CD8-positive, alpha-beta memory T cell (primary cell): ENCODE results near the gene NPW. TPM values are rescaled to one million over a fixed set of nuclear protein-coding genes. Genes with fewer than 3 reads are reported as not detected.

Experiments
- CTCF ChIA-PET: fragments of 350-600 bp; sonication (Branson Sonifier 250); formaldehyde crosslinking; loops from one replicate; lab custom pipeline; 2021; ENCODE audit warnings: antibody characterized with exemption; lab: Charles Lee
- POLR2A ChIA-PET: fragments of 350-600 bp; sonication (Branson Sonifier 250); formaldehyde crosslinking; loops from one replicate; lab custom pipeline; 2021; ENCODE audit warnings: antibody characterized with exemption; lab: Charles Lee
- DNase-seq, 5 donors: peaks; one replicate each; pipeline versions ENCODE4 v3.0.0 to v3.0.0-alpha.2; 2020 to 2022; ENCODE audit warnings: mixed read lengths in 1 of 5
- H3K27ac ChIP-seq: one replicate; pipeline ENCODE4 v1.7.0; 2013; ENCODE audit warnings: low read depth, mild to moderate bottlenecking, low read length, moderate library complexity
- H3K27me3 ChIP-seq: 2 replicates; pipeline ENCODE4 v1.7.0; 2013; ENCODE audit warnings: low read length, mild to moderate bottlenecking; ENCODE audit not compliant: insufficient read depth, poor library complexity, severe bottlenecking
- H3K36me3 ChIP-seq: 2 replicates; pipeline ENCODE4 v1.7.0; 2013; ENCODE audit warnings: mild to moderate bottlenecking, low read length, moderate library complexity; ENCODE audit not compliant: insufficient read depth
- H3K4me1 ChIP-seq: 2 replicates; pipeline ENCODE4 v1.7.0; 2013; ENCODE audit warnings: mild to moderate bottlenecking, low read length, moderate library complexity; ENCODE audit not compliant: insufficient read depth
- H3K4me3 ChIP-seq: 2 replicates; pipeline ENCODE4 v1.7.0; 2013; ENCODE audit warnings: mild to moderate bottlenecking, low read length
- H3K9me3 ChIP-seq: 2 replicates; pipeline ENCODE4 v1.7.0; 2013; ENCODE audit warnings: mild to moderate bottlenecking, low read length
- H3K27ac Mint-ChIP-seq, 8 donors: one replicate each; pipeline ENCODE4 v1.8.0; 2020 to 2021; ENCODE audit warnings: mixed read lengths in 8 of 8, mild to moderate bottlenecking in 6 of 8, inconsistent platforms in 3 of 8, moderate library complexity in 3 of 8
- H3K27me3 Mint-ChIP-seq, 2 donors: one replicate each; pipeline ENCODE4 v1.8.0; 2020 to 2021; ENCODE audit warnings: mixed read lengths in 2 of 2, mild to moderate bottlenecking in 1 of 2, moderate library complexity in 1 of 2
- H3K36me3 Mint-ChIP-seq, 3 donors: one replicate each; pipeline ENCODE4 v1.8.0; 2020 to 2021; ENCODE audit warnings: mixed read lengths in 3 of 3, inconsistent platforms in 1 of 3, mild to moderate bottlenecking in 1 of 3
- H3K4me1 Mint-ChIP-seq, 3 donors: one replicate each; pipeline ENCODE4 v1.8.0; 2020 to 2021; ENCODE audit warnings: mixed read lengths in 3 of 3, inconsistent platforms in 1 of 3, mild to moderate bottlenecking in 1 of 3
- H3K4me3 Mint-ChIP-seq, 7 donors: one replicate each; pipeline ENCODE4 v1.8.0; 2020 to 2021; ENCODE audit warnings: mixed read lengths in 7 of 7, mild to moderate bottlenecking in 6 of 7, moderate library complexity in 4 of 7, inconsistent platforms in 2 of 7
- H3K9me3 Mint-ChIP-seq, 5 donors: one replicate each; pipeline ENCODE4 v1.8.0; 2020 to 2022; ENCODE audit warnings: mixed read lengths in 5 of 5, mild to moderate bottlenecking in 3 of 5, moderate library complexity in 2 of 5, inconsistent platforms in 1 of 5
- polyA plus RNA-seq: library from polyadenylated mRNA; unstranded; fragments of 300-500 nt; fragmentation: Illumina TruSeq; gene quantifications from one replicate; pipeline ENCODE4 v1.2.3, GENCODE V29; 2021
- total RNA-seq, 2 experiments: library from RNA; stranded (reverse); gene quantifications; one replicate each; pipeline ENCODE4 v1.2.3, GENCODE V29; 2021

Gene NPW
- total and polyA plus RNA-seq, 3 experiments from 2014 or later = 9.4 to 12.5 TPM; not detected in 1

DNA sequence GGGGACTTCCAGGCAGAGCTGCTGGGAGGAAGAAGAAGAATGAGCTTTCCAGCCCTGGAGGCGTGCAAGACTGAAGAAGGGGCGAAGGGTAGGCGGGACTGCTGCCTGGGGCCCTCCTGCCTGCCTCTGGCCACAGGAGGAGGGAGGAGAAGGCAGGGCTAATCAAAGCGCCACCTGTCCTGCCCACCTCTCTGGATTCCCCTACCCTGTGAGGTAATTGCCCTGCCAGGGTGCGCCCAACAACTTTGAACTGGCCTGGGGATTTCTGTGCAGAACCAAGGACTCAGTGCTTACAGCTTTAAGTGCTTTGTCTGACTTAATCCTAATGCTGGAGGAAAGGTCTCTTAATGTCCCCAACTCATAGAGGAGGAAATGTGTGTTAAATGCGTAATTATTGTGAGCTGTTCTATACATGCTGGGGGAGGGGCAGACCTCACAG, 38.2 kb upstream of the NPW start, which contains the start of gene NOXO1:
TSS of gene NOXO1 (minus strand) at position 72 of the 439 bp plus-strand sequence. CDS start 290 bp downstream, outside the sequence.
- CTCF ChIA-PET = interaction anchor here (1.5 kb wide), 1 partner anchor 22 kb away, joined by 4 read pairs; no protein-coding TSS in a partner anchor
- H3K4me1 ChIP-seq = peaks cover 20% of the 10 kb centered on the region
- peak within 1 kb of the TSS in 3 of 8 donors; percentile 11 to 86 (median 50) for H3K27ac Mint-ChIP-seq
- H3K9me3 Mint-ChIP-seq = no peaks in the 10 kb centered on the region
- DNase-seq = no peak
- H3K4me3 ChIP-seq = no peak within 1 kb of the TSS
- POLR2A ChIA-PET = interaction anchor here (1.0 to 1.4 kb wide), 2 partner anchors 10 to 11 kb away, joined by 3 to 4 read pairs; no protein-coding TSS in a partner anchor
- no peak within 1 kb of the TSS for H3K27ac ChIP-seq
- H3K4me3 Mint-ChIP-seq = peak within 1 kb of the TSS; percentile 7 to 85 (median 77)
- H3K27me3 Mint-ChIP-seq = peaks cover 15 to 16% of the 10 kb centered on the region in 2 donors
- peaks cover 0 to 31% (median 0%) of the 10 kb centered on the region in 3 donors for H3K36me3 Mint-ChIP-seq
- H3K9me3 ChIP-seq = no peaks in the 10 kb centered on the region
- peaks cover 8 to 23% (median 12%) of the 10 kb centered on the region in 3 donors for H3K4me1 Mint-ChIP-seq
- H3K27me3 ChIP-seq = peaks cover 16% of the 10 kb centered on the region
- H3K36me3 ChIP-seq = peaks cover 5% of the 10 kb centered on the region

DNA sequence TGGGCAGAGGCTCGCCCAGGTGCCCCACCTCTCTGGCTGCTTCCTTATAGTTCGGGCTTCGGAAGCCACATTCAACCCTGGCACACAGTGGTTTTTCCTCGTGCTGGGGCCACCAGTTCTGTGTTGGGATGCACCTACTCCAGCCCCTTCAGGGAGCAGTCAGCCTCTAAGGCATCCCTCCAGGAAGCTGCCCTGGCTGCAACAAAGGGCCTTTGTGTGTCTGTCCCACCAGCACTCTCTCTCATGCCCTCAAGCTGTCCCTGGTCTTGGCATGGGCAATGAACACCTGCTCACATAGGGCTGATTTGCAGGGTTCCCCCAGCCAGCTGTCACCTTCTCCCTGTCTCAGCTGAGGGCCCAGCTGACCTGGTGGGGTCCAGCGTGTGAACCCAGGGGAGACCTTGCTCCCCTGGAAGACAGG, 37.6 kb upstream of the NPW start:
- Histone ChIP-seq H3K4me3 (no peak overlapping the region), H3K9me3 (no peaks in the 10 kb centered on the region), H3K27ac (no peak overlapping the region), H3K36me3 (no peaks in the 10 kb centered on the region), H3K4me1 (peaks cover 20% of the 10 kb centered on the region), H3K27me3 (peaks cover 16% of the 10 kb centered on the region)
- H3K4me1 Mint-ChIP-seq = peaks cover 8 to 23% (median 12%) of the 10 kb centered on the region in 3 donors
- CTCF ChIA-PET = interaction anchor here (1.5 to 1.7 kb wide), 2 partner anchors 16 to 22 kb away, joined by 3 read pairs; no protein-coding TSS in a partner anchor
- peak overlapping the region in 2 of 8 donors; percentile 11 to 86 for H3K27ac Mint-ChIP-seq
- POLR2A ChIA-PET = interaction anchor here (1.1 to 3.2 kb wide), 3 partner anchors 10 to 17 kb away, joined by 3 to 23 read pairs (median 3); partner anchors contain the start of genes RPS2 and TBL3
- peaks cover 0 to 32% (median 0%) of the 10 kb centered on the region in 3 donors for H3K36me3 Mint-ChIP-seq
- H3K4me3 Mint-ChIP-seq = peak overlapping the region in 5 of 7 donors; percentile 29 to 85 (median 82)
- H3K9me3 Mint-ChIP-seq = no peaks in the 10 kb centered on the region
- peaks cover 16% of the 10 kb centered on the region in 2 donors for H3K27me3 Mint-ChIP-seq
- DNase-seq = no peak

DNA sequence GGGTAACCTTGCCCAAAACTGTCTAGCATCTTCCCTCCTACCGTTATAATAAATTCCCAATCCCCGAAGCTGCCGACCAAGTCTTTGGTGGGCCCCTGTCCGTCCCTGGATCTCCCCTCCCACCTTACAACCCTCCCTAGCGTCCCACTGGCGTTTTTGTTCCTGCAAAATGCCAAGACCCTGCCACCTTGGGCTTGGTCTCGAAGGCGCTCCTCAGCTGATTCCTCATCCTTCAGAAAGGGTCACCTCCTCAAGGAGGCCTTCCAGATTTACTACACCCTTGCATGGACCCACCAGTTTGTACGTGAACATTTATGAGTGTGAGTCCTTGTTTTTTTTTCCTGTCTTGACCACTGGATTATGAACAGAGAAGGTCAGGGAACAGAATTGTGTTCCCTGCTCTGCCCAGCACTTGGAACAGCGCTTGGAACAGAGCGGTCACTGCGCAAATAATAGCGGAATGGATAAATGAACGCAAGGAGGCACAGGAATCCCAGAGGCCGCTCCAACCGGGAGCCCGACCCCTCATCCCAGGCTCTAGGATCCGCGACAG, 36.5 kb upstream of the NPW start:
- H3K4me3 ChIP-seq = peak overlapping the region; percentile 73
- POLR2A ChIA-PET = interaction anchor here (1.1 to 3.2 kb wide), 3 partner anchors 12 to 172 kb away, joined by 3 to 23 read pairs (median 6); partner anchors contain the start of genes RPS2, TBL3 and TRAF7
- H3K36me3 ChIP-seq = no peaks in the 10 kb centered on the region
- no peaks in the 10 kb centered on the region for H3K9me3 ChIP-seq
- peaks cover 20% of the 10 kb centered on the region for H3K4me1 ChIP-seq
- Mint-ChIP-seq H3K9me3 (no peaks in the 10 kb centered on the region), H3K27ac (peak overlapping the region in 7 of 8 donors; percentile 41 to 86 (median 55)), H3K4me3 (peak overlapping the region; percentile 77 to 92 (median 82)), H3K27me3 (peaks cover 16% of the 10 kb centered on the region in 2 donors), H3K36me3 (peaks cover 0 to 23% (median 0%) of the 10 kb centered on the region in 3 donors), H3K4me1 (peaks cover 8 to 23% (median 12%) of the 10 kb centered on the region in 3 donors)
- CTCF ChIA-PET = interaction anchor here (1.1 to 1.7 kb wide), 4 partner anchors 17 to 54 kb away, joined by 3 read pairs; partner anchors contain the start of gene RPS2
- H3K27ac ChIP-seq = peak overlapping the region; percentile 54
- H3K27me3 ChIP-seq = peaks cover 16% of the 10 kb centered on the region
- no peak for DNase-seq

DNA sequence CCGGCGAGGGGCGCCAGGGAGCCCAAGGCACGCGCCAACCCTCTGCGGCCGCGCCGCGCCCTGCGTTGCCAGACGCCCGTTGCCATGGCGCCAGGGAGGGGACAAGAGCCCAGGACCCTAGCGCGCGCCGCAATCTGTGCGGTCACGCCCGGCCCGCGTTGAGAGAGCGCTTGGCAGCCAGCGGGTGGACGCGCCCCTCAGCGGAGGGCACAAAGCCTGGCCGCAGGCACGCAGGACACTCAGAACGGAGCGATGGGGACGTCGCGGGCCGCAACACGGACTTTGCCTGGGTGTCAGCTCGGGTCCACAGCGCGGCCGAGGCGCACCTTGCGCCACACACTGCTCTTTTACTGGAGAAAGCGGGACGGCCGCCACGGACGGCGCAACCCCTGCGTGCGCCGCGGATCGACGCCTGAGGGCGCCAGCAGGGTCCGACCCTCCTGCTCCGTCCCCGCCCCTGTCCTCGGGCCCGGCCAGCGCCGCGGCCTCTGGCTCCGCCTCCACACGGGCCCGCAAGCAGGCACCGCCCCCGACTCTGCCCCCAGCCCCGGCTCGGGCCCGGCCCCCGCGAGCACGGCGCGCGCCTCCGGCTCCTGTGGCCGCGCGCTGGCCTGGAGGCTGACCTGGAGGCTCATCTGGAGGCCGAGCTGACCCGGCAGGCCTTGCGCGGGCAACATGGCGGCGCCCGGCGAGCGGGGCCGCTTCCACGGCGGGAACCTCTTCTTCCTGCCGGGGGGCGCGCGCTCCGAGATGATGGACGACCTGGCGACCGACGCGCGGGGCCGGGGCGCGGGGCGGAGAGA, 35.8 kb upstream of the NPW start, which contains the start of gene GFER:
TSS of gene GFER (plus strand) at position 650 of the 803 bp plus-strand sequence. CDS start at position 676, 26 bp downstream.
- H3K4me1 ChIP-seq = peaks cover 20% of the 10 kb centered on the region
- ChIA-PET CTCF (interaction anchor here (1.1 to 1.7 kb wide), 3 partner anchors 18 to 55 kb away, joined by 3 read pairs; partner anchors contain the start of gene RPS2), POLR2A (interaction anchor here (0.6 to 3.2 kb wide), 5 partner anchors 12 to 476 kb away, joined by 3 to 23 read pairs (median 6); partner anchors contain the start of genes RNF151, RPS2, TBL3 and TEDC2)
- H3K36me3 Mint-ChIP-seq = peaks cover 0 to 17% (median 0%) of the 10 kb centered on the region in 3 donors
- peaks cover 11 to 27% (median 16%) of the 10 kb centered on the region in 3 donors for H3K4me1 Mint-ChIP-seq
- peak; percentile 52 to 75 (median 58) for DNase-seq
- H3K4me3 Mint-ChIP-seq = peak within 1 kb of the TSS; percentile 79 to 92 (median 82)
- H3K4me3 ChIP-seq = peak within 1 kb of the TSS; percentile 73
- H3K36me3 ChIP-seq = no peaks in the 10 kb centered on the region
- H3K27me3 Mint-ChIP-seq = peaks cover 16 to 19% of the 10 kb centered on the region in 2 donors
- H3K27me3 ChIP-seq = peaks cover 16% of the 10 kb centered on the region
- H3K27ac ChIP-seq = peak within 1 kb of the TSS; percentile 54
- peak within 1 kb of the TSS; percentile 54 to 86 (median 74) for H3K27ac Mint-ChIP-seq
- H3K9me3 ChIP-seq = no peaks in the 10 kb centered on the region
- no peaks in the 10 kb centered on the region for H3K9me3 Mint-ChIP-seq

DNA sequence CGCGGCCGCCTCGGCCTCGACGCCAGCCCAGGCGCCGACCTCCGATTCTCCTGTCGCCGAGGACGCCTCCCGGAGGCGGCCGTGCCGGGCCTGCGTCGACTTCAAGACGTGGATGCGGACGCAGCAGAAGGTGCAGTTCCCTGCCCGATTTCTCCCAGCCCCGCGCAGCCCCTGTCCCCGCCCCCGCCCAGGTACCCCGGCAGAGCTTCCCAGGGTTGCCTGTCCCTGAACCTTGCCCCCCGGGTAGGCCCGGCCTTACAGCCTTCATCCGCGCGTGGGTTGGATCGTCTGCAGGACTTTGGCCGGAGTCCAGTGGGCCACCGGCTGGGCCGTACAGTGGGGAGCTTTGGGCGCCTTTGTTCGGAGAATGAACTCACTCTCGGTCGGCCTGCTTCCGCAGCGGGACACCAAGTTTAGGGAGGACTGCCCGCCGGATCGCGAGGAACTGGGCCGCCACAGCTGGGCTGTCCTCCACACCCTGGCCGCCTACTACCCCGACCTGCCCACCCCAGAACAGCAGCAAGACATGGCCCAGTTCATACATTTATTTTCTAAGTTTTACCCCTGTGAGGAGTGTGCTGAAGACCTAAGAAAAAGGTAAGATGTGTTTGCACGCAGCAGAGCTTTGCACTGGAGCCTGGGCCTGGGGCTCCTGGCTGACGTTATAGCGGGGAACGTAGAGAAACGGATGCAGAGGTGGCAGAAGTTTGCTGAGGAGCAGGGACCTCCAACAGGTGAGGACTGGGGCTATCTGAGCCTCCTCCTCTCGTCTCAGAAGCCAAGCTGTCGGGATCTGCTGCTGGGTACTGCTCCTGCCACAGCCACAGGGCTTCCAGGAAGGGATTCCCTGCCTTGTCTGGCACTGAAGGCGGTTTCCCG, 35.0 kb upstream of the NPW start:
- peaks cover 16 to 23% of the 10 kb centered on the region in 2 donors for H3K27me3 Mint-ChIP-seq
- peaks cover 22% of the 10 kb centered on the region for H3K27me3 ChIP-seq

GRCh38 chr16:1985466-1986150, 34.0 kb upstream of the NPW start:
- DNase-seq = no peak
- Mint-ChIP-seq H3K4me1 (peaks cover 18 to 38% (median 19%) of the 10 kb centered on the region in 3 donors), H3K27me3 (peaks cover 11 to 22% of the 10 kb centered on the region in 2 donors), H3K27ac (peak overlapping the region in 2 of 8 donors; percentile 57 to 84), H3K36me3 (peaks cover 0 to 17% (median 0%) of the 10 kb centered on the region in 3 donors), H3K9me3 (no peaks in the 10 kb centered on the region), H3K4me3 (peak overlapping the region; percentile 66 to 85 (median 81))
- no peaks in the 10 kb centered on the region for H3K9me3 ChIP-seq
- no peak overlapping the region for H3K4me3 ChIP-seq
- peaks cover 24% of the 10 kb centered on the region for H3K4me1 ChIP-seq
- no peaks in the 10 kb centered on the region for H3K36me3 ChIP-seq
- ChIA-PET POLR2A (interaction anchor here (0.6 to 3.2 kb wide), 2 partner anchors 21 to 22 kb away, joined by 3 to 23 read pairs; partner anchors contain the start of gene RPS2), CTCF (interaction anchor here (0.9 to 2.0 kb wide), 4 partner anchors 14 to 22 kb away, joined by 3 to 5 read pairs (median 4); partner anchors contain the start of gene TBL3)
- H3K27ac ChIP-seq = peak overlapping the region; percentile 54
- peaks cover 22% of the 10 kb centered on the region for H3K27me3 ChIP-seq

More for the DNA sequence above, 35.0 kb upstream of the NPW start:
- H3K4me3 Mint-ChIP-seq = peak overlapping the region; percentile 66 to 85 (median 82)
- peak in 1 of 5 donors; percentile 19 for DNase-seq
- H3K27ac Mint-ChIP-seq = peak overlapping the region; percentile 37 to 84 (median 65)
- Histone ChIP-seq H3K36me3 (no peaks in the 10 kb centered on the region), H3K4me3 (peak overlapping the region; percentile 73), H3K27ac (peak overlapping the region; percentile 54), H3K9me3 (no peaks in the 10 kb centered on the region), H3K4me1 (peaks cover 20% of the 10 kb centered on the region)
- POLR2A ChIA-PET = interaction anchor here (0.6 to 3.2 kb wide), 6 partner anchors 13 to 201 kb away, joined by 3 to 23 read pairs (median 5); partner anchors contain the start of genes RNF151, RPS2, TBL3 and TRAF7
- peaks cover 0 to 17% (median 0%) of the 10 kb centered on the region in 3 donors for H3K36me3 Mint-ChIP-seq
- H3K4me1 Mint-ChIP-seq = peaks cover 16 to 35% (median 19%) of the 10 kb centered on the region in 3 donors
- no peaks in the 10 kb centered on the region for H3K9me3 Mint-ChIP-seq
- CTCF ChIA-PET = interaction anchor here (1.4 to 2.0 kb wide), 2 partner anchors 19 to 20 kb away, joined by 3 to 5 read pairs; no protein-coding TSS in a partner anchor
